ENCODE measurements around the gene ADD2.
"Not testable (repeated sequence)": the region's sequence is repeated elsewhere in the genome, so short reads cannot be mapped to it uniquely, and the experiment has no call there.

The ADD2 gene, protein sequence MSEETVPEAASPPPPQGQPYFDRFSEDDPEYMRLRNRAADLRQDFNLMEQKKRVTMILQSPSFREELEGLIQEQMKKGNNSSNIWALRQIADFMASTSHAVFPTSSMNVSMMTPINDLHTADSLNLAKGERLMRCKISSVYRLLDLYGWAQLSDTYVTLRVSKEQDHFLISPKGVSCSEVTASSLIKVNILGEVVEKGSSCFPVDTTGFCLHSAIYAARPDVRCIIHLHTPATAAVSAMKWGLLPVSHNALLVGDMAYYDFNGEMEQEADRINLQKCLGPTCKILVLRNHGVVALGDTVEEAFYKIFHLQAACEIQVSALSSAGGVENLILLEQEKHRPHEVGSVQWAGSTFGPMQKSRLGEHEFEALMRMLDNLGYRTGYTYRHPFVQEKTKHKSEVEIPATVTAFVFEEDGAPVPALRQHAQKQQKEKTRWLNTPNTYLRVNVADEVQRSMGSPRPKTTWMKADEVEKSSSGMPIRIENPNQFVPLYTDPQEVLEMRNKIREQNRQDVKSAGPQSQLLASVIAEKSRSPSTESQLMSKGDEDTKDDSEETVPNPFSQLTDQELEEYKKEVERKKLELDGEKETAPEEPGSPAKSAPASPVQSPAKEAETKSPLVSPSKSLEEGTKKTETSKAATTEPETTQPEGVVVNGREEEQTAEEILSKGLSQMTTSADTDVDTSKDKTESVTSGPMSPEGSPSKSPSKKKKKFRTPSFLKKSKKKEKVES

DNA sequence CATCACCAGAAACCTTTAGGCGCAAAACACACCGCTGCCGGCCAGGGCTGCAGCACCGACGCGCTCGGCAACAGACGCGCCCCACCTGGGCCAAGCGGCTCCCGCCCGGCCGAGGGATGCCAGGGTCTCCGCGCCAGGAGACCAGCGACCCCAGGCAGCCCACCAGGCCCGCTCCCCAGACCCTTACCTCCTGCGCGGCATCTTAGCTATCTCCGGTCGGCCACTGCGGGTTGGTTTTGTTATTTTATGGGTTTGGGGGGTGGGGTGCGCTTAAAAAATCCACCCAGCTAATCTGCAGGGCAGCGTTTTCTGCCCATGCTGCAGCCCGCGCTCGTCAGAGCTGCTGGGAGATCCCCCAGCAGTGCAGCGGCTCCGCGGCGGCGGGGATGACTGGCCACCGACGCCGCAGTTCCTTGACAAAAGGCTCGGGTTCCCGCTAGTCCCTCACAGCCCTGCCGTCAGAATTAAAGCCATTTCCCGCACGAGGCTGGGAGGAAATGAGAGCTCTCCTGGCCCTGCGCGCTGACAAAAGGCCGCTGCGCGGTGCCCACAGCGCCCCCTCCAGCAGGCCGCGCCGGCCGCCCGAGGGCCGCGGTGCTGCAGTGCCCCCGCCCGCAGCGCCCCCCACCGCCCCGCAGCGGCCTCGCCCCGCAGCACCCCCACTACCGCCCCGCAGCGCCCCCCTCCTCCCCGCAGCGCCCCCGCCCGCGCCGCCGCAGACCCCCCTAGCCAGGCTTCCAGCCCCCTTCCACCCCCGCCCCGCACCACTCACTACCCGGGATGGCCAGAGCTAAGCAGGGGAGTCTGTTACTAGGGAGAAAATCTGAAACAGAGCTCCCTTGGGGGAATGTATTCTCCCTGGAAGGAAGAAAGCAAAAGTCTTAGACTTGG is at the start of gene ADD2:
Gene ADD2, minus strand, starts transcription at position 502 of the 891 bp plus-strand sequence. CDS start 61,792 bp downstream, outside the sequence.
- DNase-seq, result peak; percentile 72

DNA sequence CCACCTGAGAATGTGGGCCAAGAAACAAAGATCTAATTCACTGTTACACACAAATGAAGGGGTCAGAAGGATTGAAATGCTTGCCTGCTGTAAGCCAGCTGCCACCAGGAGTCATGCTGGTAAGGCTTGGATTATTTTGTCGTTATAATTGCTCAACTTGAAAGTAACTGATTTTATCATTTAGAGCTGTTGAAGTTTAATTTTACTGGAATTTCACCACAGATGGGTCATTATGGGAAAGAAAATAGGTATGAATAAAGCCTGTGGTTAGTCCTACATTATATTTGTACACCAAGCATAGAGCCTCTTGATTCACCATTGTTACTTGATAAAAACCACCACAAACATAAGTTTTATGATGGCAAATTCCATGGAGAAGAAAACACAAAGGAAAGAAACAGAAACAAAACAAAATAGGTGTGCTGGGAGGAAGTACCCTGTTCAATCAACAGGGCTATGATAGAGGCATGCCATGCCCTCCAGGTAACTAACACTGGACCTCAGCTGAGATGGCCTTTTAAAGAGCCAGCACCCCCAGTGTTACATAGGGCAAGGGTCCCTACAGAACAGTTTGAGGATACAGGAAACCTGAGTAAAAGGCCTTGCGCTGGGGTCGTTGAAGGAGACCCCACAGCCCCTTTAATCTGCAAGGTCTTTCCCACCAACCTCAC is 49.4 kb upstream of the ADD2 start:
- DNase-seq, result no peak

DNA sequence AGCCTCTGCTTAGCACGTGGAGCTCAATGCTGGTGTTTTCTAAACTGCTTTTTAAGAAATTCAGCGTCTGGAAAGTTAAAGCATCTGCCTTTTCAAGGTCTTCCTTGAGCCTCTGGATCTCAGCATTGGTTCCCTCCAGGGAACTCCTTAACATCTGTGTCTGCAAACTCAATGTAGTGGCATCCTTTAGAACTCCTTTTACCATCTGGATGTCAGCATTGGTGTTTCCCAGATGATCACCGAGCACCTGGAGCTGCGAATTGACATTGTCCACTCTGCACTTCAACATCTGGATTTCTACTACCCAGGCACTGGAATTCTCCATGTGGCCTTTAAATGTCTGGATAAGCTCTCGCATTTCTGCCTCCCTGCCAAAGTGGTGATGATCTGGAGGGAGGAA is 48.7 kb upstream of the ADD2 start:
- no peak for DNase-seq

DNA sequence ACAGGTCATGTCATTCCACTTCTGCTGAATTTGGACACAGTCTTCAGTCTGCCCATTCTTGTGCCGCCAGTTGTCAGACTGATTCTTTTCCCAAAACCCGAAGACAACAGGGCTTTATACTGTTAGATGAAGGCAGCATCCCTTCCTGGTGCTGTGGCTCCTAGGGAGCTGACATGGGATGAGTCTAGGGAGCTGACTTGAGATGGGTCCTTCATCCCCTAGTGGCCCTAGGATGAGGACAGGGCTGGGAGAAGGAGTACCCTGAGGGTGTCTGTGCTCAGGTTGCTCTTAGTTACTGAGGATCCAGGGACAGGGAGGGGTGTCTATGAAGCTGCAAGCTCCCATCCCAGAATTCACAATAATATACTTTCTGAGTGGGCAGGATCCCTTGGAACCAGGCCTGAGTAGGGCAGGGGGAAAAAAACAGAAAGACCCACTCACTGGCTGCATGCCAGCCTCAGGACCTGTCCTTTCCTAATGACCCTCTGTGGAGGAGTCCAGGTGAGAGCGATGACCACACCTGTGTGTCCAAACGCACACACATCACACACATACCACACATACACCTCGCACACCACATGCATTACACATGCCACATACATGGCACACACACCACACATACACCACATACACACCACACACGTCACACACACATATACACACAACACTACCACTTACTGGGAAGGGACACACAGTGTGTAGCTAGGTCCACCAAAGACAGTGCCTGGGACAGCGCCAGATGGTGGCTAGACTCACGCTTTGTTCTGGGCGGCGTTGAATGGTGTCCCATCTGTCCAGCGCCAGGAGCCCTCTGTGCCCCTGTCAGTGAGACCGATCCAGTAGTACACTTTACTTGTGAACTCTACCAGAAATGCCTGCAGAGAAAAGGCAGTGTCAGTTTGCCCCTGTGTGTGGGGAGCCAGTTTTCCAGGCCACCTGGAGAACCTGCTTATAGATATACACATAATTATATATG is 41.3 kb upstream of the ADD2 start:
- DNase-seq, result no peak

DNA sequence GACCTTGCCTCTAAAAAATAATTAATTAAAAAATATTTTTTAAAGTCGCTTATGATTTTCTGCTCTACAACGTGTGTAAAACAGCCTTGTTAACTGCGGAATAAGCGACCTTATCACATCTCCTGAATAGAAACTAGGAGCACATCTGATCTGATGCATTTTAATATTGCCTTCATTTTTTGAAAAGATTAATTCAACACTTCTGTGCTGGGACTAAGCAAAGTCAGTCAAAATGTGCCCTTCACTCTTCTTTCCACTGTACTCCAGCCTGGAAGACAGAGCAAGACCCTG is 39.8 kb upstream of the ADD2 start:
- no peak for DNase-seq

DNA sequence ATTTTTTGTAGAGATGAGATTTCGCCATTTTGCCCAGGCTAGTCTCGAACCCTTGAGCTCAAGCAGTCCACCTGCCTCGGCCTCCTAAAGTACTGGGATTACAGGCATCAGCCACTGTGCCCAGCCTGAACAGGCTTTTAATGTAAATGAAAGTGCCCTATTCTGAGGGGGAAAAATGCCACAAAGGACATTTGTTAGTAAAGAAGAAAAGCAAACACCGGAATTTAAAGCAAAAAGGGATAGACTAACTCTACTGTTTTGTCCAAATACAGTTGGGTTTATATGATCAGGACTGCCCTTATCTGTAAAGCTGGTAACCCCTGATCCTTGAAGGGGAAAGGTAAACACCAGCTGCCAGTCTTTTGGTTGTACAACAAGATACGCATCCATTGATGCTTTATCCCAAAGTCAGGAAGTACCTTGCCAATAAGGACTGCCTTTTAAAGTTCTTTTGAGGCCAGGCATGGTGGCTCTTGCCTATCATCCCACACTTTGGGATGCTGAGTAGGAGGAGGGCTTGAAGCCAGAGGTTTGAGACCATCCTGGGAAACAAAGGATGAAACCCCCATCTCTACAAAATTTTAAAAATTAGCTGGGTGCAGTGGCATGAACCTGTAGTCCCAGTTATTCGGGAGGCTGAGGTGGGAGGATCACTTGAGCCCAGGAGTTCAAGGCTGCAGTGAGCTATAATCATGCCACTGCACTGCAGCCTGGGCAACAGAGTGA is 39.3 kb upstream of the ADD2 start:
- no peak for DNase-seq

DNA sequence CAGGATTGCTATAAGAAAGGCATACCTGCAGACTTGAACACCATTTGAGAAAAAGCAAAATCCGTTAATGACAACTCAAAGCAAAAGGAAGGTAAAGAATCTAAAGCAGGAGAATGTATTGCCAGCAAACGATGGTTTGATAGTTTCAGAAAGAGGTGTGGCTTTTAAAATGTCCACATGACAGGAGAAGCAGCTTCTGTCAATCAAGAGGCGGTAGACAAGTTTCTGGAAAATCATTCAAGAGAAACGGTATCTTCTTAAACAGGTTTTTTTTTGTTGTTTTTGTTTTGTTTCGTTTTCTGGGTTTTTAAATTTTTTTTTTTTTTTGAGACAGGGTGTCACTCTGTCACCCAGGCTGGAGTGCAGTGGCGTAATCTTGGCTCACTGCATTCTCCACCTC is 38.6 kb upstream of the ADD2 start:
- no peak for DNase-seq

DNA sequence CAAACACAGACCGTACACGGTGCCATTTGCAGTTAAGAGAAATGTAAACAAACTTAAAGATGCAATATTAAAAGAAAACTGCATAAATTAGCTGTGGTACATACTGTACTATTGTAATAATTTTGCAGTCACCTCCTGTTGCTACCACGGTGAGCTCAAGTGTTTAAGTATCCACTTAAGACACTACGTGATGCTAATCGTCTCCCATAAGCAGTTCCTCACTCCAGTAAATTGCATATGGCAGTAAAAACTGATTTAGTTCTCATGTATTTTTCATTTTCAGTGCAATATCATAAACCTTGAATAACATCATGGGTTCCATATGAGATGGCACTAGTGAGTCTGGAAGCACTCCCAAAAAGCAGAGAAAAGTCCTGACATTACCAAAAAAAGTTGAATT is 38.0 kb upstream of the ADD2 start:
- DNase-seq, result no peak

DNA sequence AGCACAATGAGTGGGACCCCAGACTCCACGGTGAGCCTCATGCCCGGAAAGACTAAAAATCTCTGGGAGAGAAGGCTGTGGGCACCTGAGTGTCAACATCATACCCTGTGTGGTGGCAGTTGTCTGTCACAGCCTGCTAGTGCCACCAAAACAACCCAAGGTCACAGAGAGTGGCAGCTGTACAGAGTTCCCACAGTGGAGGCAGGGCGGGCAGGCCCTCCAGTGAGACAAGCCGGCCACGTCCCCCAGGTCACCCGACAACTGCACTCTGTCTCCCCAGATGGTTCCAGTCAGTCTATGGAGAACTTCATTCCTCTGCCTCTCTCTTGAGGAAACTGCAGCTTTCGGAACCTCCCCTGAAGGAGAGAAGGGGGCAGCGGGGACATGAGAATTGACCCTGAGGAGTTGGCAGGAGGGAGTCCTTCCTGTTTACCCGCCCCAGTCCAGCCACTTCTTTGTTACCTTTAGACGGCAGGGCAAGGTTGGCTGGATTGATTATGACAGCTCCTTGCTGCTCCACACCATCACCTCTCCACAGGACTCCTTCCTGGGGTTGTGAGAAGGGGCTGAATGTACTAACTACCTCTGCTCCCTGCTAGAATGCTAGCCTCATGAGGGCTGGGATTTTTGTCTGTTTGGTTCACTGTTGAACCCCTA is 33.7 kb upstream of the ADD2 start:
- no peak for DNase-seq

DNA sequence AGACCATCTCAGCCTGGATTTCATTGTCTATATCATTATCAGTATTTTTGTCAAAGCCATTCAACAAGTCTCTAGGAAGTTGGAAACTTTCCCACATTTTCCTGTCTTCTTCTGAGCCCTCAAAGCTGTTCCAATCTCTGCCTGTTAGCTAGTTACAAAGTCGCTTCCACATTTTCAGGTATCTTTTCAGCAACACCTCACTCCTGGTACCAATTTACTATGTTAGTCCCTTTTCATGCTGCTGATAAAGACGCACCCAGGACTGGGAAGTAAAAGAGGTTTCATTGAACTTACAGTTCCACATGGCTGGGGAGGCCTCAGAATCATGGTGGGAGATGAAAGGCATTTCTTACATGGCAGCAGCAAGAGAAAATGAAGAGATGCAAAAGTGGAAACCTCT is 31.7 kb upstream of the ADD2 start:
- no peak for DNase-seq

DNA sequence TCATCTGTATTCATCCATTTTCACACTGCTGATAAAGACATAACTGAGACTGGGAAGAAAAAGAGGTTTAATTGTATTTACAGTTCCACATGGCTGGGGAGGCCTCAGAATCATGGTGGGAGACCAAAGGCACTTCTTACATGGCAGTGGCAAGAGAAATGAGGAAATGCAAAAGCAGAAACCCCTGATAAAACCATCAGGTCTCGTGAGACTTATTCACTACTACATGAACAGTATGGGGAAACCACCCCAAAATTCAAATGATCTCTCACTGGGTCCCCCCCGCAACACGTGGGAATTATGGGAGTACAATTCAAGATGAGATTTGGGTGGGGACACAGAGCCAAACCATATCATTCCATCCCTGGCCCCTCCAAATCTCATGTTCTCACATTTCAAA is 30.0 kb upstream of the ADD2 start:
- DNase-seq, result not testable (repeated sequence)

DNA sequence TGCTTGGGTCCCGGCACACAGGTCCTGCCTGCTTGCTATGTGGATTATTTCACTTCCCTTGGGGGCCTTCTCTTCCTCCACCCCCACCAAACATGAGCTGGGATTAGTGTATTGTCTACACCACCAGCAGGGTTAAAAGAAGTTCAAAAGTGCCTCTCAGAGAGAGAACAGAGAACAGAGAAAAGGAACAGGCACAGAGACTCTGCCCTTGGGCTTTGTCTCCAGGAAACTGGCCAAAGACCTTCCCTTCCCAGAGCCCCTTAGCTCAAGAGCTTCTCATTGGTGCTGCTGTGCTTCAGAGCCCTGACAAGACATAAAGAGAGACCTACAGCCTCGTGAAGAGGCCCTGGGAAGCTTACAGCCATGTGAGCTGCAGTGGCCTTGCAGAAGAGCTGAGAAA is 29.5 kb upstream of the ADD2 start:
- no peak for DNase-seq

DNA sequence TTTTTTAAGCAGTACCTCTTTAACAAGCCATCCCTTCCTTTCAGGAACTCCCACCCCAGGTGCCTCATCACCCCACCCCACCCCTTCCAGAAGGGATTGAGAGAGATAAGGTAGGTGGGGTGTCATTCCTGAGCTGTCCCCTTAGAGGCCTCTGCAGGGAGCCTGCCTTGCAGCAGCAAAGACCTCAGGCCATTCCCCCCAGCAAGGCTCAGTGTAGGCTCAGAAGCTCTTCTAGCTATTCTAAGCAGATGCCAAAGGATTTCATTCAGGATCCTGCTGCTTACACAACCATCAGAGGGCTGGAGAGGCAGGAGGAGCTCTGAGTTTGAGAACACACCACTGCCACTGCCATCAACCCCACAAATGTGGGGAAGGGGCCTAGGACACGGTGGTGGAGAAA is 28.3 kb upstream of the ADD2 start:
- no peak for DNase-seq

DNA sequence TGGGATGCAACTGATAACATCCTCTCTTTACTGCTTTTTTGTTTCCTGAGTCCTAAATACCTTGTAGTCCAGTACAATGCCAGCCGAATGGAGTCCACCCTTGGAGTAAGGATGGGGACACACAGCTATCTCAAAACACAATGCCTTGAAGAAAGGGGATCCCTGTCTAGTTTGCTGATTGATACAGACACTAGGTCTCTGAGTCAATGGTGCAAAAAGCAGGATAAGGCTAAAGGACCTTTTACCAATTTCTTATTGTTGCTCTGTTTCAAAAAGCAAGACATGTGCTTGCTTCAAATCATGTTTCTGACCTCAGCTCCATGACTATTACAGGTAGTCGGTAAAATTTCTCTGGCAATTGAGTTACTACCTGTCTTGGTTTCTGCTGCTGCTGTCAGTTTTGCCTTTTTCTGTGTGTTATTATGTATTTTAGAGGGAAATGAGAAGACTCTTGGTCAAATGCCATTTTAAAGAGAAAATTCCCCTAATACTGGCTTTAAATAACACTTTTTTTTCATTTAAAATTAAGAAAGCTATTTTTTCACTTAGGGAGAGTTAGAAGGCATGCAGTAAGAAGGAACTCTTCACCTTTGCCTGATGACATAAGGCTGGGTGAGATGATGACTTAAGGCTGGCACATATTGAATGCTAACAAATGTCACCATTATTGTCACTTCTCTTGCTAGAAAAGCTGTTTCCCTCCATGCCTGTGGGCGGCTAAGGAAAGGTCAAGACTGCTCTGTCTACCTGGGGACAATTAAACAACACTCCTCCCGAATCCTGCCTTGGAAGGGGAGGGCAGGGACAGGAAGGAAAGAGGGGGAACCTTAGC is 27.4 kb upstream of the ADD2 start:
- DNase-seq, result no peak

DNA sequence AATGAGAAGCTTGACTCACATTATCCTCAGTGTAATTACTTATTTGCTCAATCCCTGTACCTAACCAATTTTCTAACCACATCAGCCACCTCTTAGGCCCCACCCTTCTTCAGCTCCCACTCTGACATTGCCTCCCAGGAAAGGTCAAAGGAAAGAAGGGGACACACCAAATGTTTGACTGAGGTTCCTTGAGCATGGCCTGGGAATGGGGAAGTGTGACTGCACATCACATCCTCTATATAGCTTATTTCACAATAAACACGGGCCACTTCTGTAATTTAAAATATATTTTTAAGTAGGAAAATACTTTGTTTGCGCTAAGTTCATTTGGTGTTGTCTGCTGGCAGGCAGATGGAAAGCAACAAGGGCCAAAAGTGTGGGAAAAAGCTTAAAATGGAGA is 25.4 kb upstream of the ADD2 start:
- no peak for DNase-seq

DNA sequence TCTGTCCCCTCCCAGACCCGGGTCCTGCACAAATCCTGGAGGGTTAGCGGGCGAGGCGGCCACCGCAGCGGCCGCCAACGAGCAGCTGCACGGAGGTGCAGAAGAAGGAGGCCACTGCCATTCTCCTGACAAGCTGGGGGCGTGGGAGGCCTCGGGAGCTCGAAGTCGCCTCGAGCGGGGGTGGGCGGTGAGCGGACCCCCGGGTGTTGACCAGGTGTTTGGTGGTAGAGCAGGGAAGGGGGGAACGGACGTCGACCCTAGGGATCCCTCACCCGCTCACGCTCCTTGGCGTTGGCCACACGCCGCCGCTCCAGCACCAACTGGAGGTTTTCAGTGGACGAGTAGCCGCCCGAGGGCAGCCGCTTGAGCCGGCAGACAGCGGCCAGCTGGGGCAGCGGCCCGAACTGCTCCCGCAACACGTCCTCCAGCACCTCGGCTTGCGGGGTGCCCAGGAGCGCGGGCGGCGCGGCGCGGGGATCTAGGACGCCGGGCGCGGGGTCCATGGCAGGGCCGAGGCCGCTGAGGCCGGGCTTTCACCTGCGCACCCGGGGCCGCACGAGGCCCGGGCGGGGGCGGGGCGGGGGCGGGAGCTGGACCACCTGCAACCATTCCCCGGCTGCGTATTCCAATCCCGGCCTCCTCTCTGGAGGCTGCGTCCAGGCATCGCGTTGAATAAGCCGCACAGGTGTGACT is 22.3 kb upstream of the ADD2 start, which contains the start of gene FIGLA:
Gene FIGLA, minus strand, starts transcription at position 508 of the 693 bp plus-strand sequence. Its CDS starts 5 bp downstream, at position 503.
- DNase-seq, result no peak

DNA sequence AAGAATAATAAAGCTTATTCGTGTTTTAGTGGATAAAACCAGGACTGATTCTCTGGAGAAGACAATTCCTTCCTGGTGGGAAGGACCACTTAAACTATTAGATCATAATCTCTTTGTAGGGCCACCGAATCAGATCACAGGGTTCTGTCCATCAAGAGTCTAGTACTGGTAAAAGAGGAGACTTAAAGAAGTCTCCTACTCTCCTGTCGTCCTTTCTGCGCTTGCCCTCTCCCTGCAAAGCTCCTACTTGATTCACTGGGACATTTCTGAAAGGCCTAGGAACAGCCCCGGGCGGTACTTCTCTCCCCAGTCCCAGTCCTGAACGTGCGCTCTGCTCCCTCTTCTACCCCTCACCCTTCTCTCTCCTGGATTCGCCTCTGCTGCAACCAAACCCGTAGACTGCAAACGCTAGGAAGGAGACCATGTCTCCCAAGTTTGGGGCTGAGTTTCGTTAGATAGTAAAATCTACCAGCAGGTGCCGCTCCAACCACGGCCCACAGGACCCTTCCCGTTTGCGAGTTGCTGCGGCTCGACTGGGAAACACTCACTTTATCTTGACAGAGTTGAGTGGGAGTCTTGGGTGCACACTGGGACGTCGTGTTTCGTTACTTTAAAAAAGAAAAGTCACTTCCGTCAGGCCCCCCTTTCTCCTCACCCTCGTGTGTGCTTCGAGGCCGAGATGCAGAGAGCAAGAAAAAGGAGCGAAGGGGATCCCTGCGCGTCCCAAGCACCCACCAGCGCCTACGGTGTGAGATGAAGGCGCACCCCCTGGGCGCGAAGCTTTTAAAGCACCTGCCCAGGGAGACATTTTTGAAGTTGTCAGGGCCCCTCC is 21.5 kb upstream of the ADD2 start:
- DNase-seq, result peak; percentile 76

All from stimulated activated CD4-positive, alpha-beta T cell treated with anti-CD3 and anti-CD28 coated beads, Interleukin-1b, Interleukin-23, amount 100 ng/mL, for 48 hours (primary cell).